Esophagus muscularis mucosa (tissue), 4 donors: Measurements from ENCODE around the gene MLC1.

Source experiments
- EP300 ChIP-seq: sonication (generic); formaldehyde crosslinking; IDR thresholded peaks from one replicate; pipeline ENCODE4 v1.6.1; 2017; ENCODE audit warnings: antibody characterized with exemption
- POLR2A ChIP-seq: fragments of 450-650 bp; IDR thresholded peaks from one replicate; pipeline ENCODE4 v1.6.1; 2017; ENCODE audit warnings: antibody characterized with exemption, moderate library complexity, mild to moderate bottlenecking, low read depth
- POLR2AphosphoS5 ChIP-seq, 2 donors: sonication (generic); formaldehyde crosslinking; IDR thresholded peaks; one replicate each; pipeline ENCODE4 v1.6.1; 2017; ENCODE audit warnings: antibody characterized with exemption in 2 of 2
- TF ChIP-seq, protein P1 (sequence below), 3 experiments: fragments of 200-600 bp in 2 of 3; fragments of 450-650 bp in 1 of 3; sonication (generic) in 2 of 3; IDR thresholded peaks; one replicate each; pipeline ENCODE4 v1.5.1; 2017 to 2019; ENCODE audit warnings: antibody characterized with exemption in 3 of 3, mild to moderate bottlenecking in 2 of 3, moderate library complexity in 1 of 3

DNA sequence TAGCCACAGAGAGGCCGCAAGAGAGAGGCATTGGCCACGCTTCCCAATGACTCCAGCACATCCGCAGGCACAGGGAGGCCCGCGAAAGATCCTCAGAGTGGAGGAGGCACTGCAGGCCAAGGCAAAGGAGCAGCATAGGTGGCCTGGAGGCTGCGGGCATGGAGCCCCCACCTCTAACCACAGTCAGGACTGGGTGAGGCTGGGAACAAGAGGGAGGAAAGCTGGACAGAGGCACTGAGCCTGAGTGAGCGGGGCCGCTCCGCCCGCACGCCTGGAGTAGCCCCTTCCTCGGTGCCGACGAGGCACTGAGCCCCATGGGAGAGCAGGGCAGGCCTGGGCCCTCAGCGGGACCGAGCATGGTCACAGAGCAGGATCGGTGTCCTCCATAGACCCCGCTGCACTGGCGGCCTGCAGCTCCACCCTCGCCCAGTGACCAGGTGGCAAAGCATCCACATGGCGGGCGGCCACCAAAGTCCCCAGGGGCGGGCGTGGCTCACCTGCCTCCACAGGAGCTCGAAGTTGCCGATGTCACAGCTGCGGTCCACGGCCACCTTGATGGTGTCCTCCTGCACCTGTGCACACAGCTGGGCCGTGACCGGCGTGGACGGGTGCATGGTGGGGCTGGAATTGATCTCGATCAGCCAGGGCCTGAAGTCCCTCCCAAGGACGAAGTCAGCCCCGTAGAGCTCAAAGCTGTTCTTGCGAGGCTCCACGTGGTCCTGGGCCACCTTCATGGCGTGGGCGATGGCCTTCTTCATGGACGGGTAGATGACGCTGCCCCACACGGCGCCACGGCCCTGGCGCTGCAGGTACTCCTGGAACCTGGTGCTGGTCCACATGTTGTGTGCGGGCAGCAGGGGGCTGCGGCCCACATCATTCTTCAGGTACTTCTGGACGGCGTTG is 53.8 kb downstream of the MLC1 start:
- TF ChIP-seq POLR2A (no peak), EP300 (no peak), POLR2AphosphoS5 (IDR thresholded peaks at IDR 0.05) (no peak)
- TF ChIP-seq, protein P1, sequence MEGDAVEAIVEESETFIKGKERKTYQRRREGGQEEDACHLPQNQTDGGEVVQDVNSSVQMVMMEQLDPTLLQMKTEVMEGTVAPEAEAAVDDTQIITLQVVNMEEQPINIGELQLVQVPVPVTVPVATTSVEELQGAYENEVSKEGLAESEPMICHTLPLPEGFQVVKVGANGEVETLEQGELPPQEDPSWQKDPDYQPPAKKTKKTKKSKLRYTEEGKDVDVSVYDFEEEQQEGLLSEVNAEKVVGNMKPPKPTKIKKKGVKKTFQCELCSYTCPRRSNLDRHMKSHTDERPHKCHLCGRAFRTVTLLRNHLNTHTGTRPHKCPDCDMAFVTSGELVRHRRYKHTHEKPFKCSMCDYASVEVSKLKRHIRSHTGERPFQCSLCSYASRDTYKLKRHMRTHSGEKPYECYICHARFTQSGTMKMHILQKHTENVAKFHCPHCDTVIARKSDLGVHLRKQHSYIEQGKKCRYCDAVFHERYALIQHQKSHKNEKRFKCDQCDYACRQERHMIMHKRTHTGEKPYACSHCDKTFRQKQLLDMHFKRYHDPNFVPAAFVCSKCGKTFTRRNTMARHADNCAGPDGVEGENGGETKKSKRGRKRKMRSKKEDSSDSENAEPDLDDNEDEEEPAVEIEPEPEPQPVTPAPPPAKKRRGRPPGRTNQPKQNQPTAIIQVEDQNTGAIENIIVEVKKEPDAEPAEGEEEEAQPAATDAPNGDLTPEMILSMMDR (IDR thresholded peaks at IDR 0.05) = no peak
